Measurements from ENCODE around the gene HDLBP.

HDLBP gene

DNA sequence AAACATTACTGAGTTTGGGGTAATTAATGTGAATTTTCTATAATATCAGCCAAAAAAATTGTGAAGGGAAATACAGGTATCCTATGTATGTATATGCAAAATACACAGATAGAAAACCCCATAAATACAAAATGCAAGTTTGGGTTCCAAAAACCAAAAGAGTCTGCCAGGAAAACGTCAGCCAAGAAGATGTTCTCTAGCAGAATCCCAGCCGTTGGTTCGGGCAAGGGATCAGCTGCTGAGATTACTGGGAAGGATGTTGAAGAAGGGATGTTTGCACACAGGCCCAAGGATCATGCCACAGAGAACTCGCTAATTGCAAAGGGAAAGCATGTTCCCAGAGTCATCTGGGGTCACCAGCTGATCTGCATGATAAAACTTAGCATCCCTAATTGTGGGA lies 136.5 kb downstream of the HDLBP start:
- H3K4me3 ChIP-seq (ENCODE audit: low read length) = no peak overlapping the region
- H3K36me3 ChIP-seq (replicated peaks; ENCODE audit: low read depth, low read length) = no peaks in the 10 kb centered on the region
- no peaks in the 10 kb centered on the region for H3K9me3 ChIP-seq (ENCODE audit: insufficient read depth, low read length)
- TF ChIP-seq, protein P1, sequence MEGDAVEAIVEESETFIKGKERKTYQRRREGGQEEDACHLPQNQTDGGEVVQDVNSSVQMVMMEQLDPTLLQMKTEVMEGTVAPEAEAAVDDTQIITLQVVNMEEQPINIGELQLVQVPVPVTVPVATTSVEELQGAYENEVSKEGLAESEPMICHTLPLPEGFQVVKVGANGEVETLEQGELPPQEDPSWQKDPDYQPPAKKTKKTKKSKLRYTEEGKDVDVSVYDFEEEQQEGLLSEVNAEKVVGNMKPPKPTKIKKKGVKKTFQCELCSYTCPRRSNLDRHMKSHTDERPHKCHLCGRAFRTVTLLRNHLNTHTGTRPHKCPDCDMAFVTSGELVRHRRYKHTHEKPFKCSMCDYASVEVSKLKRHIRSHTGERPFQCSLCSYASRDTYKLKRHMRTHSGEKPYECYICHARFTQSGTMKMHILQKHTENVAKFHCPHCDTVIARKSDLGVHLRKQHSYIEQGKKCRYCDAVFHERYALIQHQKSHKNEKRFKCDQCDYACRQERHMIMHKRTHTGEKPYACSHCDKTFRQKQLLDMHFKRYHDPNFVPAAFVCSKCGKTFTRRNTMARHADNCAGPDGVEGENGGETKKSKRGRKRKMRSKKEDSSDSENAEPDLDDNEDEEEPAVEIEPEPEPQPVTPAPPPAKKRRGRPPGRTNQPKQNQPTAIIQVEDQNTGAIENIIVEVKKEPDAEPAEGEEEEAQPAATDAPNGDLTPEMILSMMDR (IDR thresholded peaks at IDR 0.05; ENCODE audit: low read depth, low read length) = no peak
- TF ChIP-seq EZH2phosphoT487 (IDR thresholded peaks at IDR 0.05; ENCODE audit: low read depth) = no peak
- H3K9ac ChIP-seq (ENCODE audit: low read length) = no peak overlapping the region
- H3K79me2 ChIP-seq (ENCODE audit: low read length) = no peaks in the 10 kb centered on the region
- H3K4me1 ChIP-seq (ENCODE audit: low read length) = no peaks in the 10 kb centered on the region
- H4K20me1 ChIP-seq (ENCODE audit: insufficient read depth, low read length) = no peaks in the 10 kb centered on the region
- H3K4me2 ChIP-seq (ENCODE audit: low read length) = no peak overlapping the region
- H2AFZ ChIP-seq (ENCODE audit: low read depth, low read length) = no peak overlapping the region
- H3K27ac ChIP-seq (ENCODE audit: low read length) = no peak overlapping the region
- H3K27me3 ChIP-seq (ENCODE audit: low read depth, low read length) = no peaks in the 10 kb centered on the region

DNA sequence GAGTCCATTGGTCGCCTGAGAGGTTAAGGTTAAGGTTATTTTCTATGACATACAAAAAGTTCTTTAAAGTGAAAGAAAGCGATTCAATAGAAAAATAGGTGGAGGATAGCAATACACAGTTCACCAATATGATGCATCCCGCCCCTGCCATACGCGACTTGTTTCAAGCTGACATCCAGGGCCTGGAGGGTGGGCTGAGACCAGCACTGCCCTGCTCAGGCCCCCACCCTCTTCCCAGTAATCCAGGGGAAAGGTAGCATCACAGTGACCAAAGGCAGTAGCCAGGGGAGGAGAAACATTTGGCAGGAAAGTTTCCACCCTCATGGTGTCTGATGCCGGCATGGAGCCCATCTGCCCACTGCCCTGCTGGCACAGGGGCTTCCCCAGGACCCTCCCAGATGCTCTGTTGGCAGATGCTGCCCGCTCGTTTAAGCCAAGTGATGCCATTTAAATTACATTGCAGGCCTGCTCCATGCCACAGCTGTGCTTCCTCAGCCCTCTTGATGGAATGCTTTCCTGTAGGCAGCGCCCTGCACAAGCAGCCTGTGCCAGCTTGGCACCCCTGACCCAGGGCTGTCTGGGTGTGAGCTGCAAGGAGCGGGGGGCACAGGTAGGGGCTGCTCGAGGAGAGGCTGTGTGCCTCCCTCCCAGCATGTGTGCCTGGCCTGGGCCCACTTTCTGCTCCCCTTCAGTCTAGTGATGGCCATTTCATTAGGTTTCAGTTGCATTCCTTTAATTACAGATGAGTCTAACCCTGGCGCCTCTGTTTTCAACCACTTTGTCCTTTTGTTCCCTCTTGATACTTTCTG lies 137.7 kb downstream of the HDLBP start:
- no peaks in the 10 kb centered on the region for H3K9me3 ChIP-seq (ENCODE audit: insufficient read depth, low read length)
- H3K36me3 ChIP-seq (replicated peaks; ENCODE audit: low read depth, low read length) = no peaks in the 10 kb centered on the region
- no peak overlapping the region for H3K4me2 ChIP-seq (ENCODE audit: low read length)
- H3K27ac ChIP-seq (ENCODE audit: low read length) = no peak overlapping the region
- H3K79me2 ChIP-seq (ENCODE audit: low read length) = no peaks in the 10 kb centered on the region
- H3K4me3 ChIP-seq (ENCODE audit: low read length) = no peak overlapping the region
- no peak overlapping the region for H3K9ac ChIP-seq (ENCODE audit: low read length)
- H3K4me1 ChIP-seq (ENCODE audit: low read length) = no peaks in the 10 kb centered on the region
- H2AFZ ChIP-seq (ENCODE audit: low read depth, low read length) = no peak overlapping the region
- H4K20me1 ChIP-seq (ENCODE audit: insufficient read depth, low read length) = no peaks in the 10 kb centered on the region
- H3K27me3 ChIP-seq (ENCODE audit: low read depth, low read length) = no peaks in the 10 kb centered on the region
- TF ChIP-seq EZH2phosphoT487 (IDR thresholded peaks at IDR 0.05; ENCODE audit: low read depth) = no peak
- TF ChIP-seq, protein P1 (IDR thresholded peaks at IDR 0.05; ENCODE audit: low read depth, low read length) = no peak

Measured in OCI-LY3 (cell line).